Skeletal muscle tissue (tissue), 4 donors: ENCODE measurements around the gene SEMA3F. TPM values are rescaled to one million over a fixed set of nuclear protein-coding genes. Genes with fewer than 3 reads are reported as not detected.
"Not testable (repeated sequence)": the region's sequence is repeated elsewhere in the genome, so short reads cannot be mapped to it uniquely, and the experiment has no call there.

ENCODE experiments used
- H3K27ac ChIP-seq: one replicate; pipeline ENCODE4 v1.7.0; 2013; ENCODE audit warnings: mild to moderate bottlenecking, low read depth, low read length, inconsistent platforms
- H3K27me3 ChIP-seq, 3 donors: one replicate each; pipeline ENCODE4 v1.7.0; 2013; ENCODE audit warnings: low read length in 3 of 3; ENCODE audit not compliant: control insufficient read depth in 3 of 3, insufficient read depth in 3 of 3
- H3K36me3 ChIP-seq, 3 donors: one replicate each; pipeline ENCODE4 v1.7.0; 2013; ENCODE audit warnings: low read length in 3 of 3; ENCODE audit not compliant: control insufficient read depth in 3 of 3, insufficient read depth in 3 of 3
- H3K4me1 ChIP-seq, 3 donors: one replicate each; pipeline ENCODE4 v1.7.0; 2013; ENCODE audit warnings: low read length in 3 of 3, mild to moderate bottlenecking in 3 of 3; ENCODE audit not compliant: control insufficient read depth in 3 of 3, insufficient read depth in 3 of 3
- H3K4me3 ChIP-seq, 3 donors: one replicate each; pipeline ENCODE4 v1.7.0; 2013; ENCODE audit warnings: low read length in 3 of 3
- H3K9ac ChIP-seq, 3 donors: one replicate each; pipeline ENCODE4 v1.7.0; 2013; ENCODE audit warnings: low read length in 3 of 3, mild to moderate bottlenecking in 3 of 3, moderate library complexity in 2 of 3, low read depth in 1 of 3
- H3K9me3 ChIP-seq, 3 donors: one replicate each; pipeline ENCODE4 v1.7.0; 2013; ENCODE audit warnings: low read length in 3 of 3; ENCODE audit not compliant: control insufficient read depth in 3 of 3
- total RNA-seq: library from RNA; depleted of rRNA; stranded (reverse); fragments of >200 nt; gene quantifications from one replicate; pipeline ENCODE4 v1.2.3, GENCODE V29; 2014
- donor health status: Osteomylitis.

The SEMA3F gene
- total RNA-seq, 1 donor from 2014 or later: 2.1 TPM

GRCh38 chr3:50226888-50227389, 71.8 kb downstream of the SEMA3F start:
- no peaks in the 10 kb centered on the region for H3K27me3 ChIP-seq
- H3K36me3 ChIP-seq: no peaks in the 10 kb centered on the region
- no peak overlapping the region for H3K27ac ChIP-seq
- H3K9ac ChIP-seq: peak overlapping the region in 2 of 3 donors; percentile 52 to 94
- H3K4me3 ChIP-seq: peak overlapping the region; percentile 62 to 72 (median 68)
- no peaks in the 10 kb centered on the region for H3K9me3 ChIP-seq
- peaks cover 18 to 32% (median 19%) of the 10 kb centered on the region in 3 donors for H3K4me1 ChIP-seq

GRCh38 chr3:50227390-50228183, 72.5 kb downstream of the SEMA3F start:
- no peaks in the 10 kb centered on the region for H3K36me3 ChIP-seq
- peaks cover 16 to 29% (median 16%) of the 10 kb centered on the region in 3 donors for H3K4me1 ChIP-seq
- H3K9ac ChIP-seq: peak overlapping the region; percentile 78 to 94 (median 90)
- H3K4me3 ChIP-seq: peak overlapping the region; percentile 94 to 97 (median 95)
- no peaks in the 10 kb centered on the region for H3K27me3 ChIP-seq
- H3K9me3 ChIP-seq: no peaks in the 10 kb centered on the region
- peak overlapping the region; percentile 51 for H3K27ac ChIP-seq

- not testable (repeated sequence) for H3K27me3 ChIP-seq, H3K27ac ChIP-seq, H3K9me3 ChIP-seq, H3K36me3 ChIP-seq
- Histone ChIP-seq H3K9ac (peak overlapping the region; percentile 78 to 94 (median 90)), H3K4me1 (peaks cover 16 to 29% (median 16%) of the 10 kb centered on the region in 3 donors), H3K4me3 (peak overlapping the region; percentile 94 to 97 (median 95))
These were observed 73.2 kb downstream of the SEMA3F start for GRCh38 chr3:50228184-50228763.

GRCh38 chr3:50229490-50229889, 74.4 kb downstream of the SEMA3F start:
- Histone ChIP-seq H3K27me3 (no peaks in the 10 kb centered on the region), H3K9ac (no peak overlapping the region), H3K4me1 (peaks cover 16 to 29% (median 16%) of the 10 kb centered on the region in 3 donors), H3K4me3 (no peak overlapping the region), H3K27ac (no peak overlapping the region), H3K9me3 (no peaks in the 10 kb centered on the region), H3K36me3 (no peaks in the 10 kb centered on the region)

GRCh38 chr3:50230104-50230793, 75.1 kb downstream of the SEMA3F start:
- no peak overlapping the region for H3K27ac ChIP-seq
- no peak overlapping the region for H3K9ac ChIP-seq
- no peaks in the 10 kb centered on the region for H3K36me3 ChIP-seq
- H3K4me1 ChIP-seq: peaks cover 16 to 29% (median 22%) of the 10 kb centered on the region in 3 donors
- H3K27me3 ChIP-seq: no peaks in the 10 kb centered on the region
- no peak overlapping the region for H3K4me3 ChIP-seq
- H3K9me3 ChIP-seq: no peaks in the 10 kb centered on the region

- H3K36me3 ChIP-seq: no peaks in the 10 kb centered on the region
- H3K4me3 ChIP-seq: no peak overlapping the region
- peaks cover 15 to 26% (median 21%) of the 10 kb centered on the region in 3 donors for H3K4me1 ChIP-seq
- no peaks in the 10 kb centered on the region for H3K27me3 ChIP-seq
- no peak overlapping the region for H3K27ac ChIP-seq
- H3K9ac ChIP-seq: no peak overlapping the region
- no peaks in the 10 kb centered on the region for H3K9me3 ChIP-seq
These were observed 75.6 kb downstream of the SEMA3F start for GRCh38 chr3:50230794-50231125.

GRCh38 chr3:50231581-50231980, 76.5 kb downstream of the SEMA3F start:
- no peaks in the 10 kb centered on the region for H3K9me3 ChIP-seq
- H3K9ac ChIP-seq: no peak overlapping the region
- H3K4me3 ChIP-seq: no peak overlapping the region
- no peaks in the 10 kb centered on the region for H3K36me3 ChIP-seq
- H3K27ac ChIP-seq: no peak overlapping the region
- H3K4me1 ChIP-seq: peaks cover 13 to 25% (median 18%) of the 10 kb centered on the region in 3 donors
- no peaks in the 10 kb centered on the region for H3K27me3 ChIP-seq

GRCh38 chr3:50232303-50232702, 77.2 kb downstream of the SEMA3F start:
- Histone ChIP-seq H3K4me1 (peaks cover 16 to 26% (median 22%) of the 10 kb centered on the region in 3 donors), H3K4me3 (no peak overlapping the region)

GRCh38 chr3:50233176-50233575, 78.1 kb downstream of the SEMA3F start:
- no peak overlapping the region for H3K9ac ChIP-seq
- no peaks in the 10 kb centered on the region for H3K9me3 ChIP-seq
- no peaks in the 10 kb centered on the region for H3K36me3 ChIP-seq
- no peak overlapping the region for H3K27ac ChIP-seq
- no peaks in the 10 kb centered on the region for H3K27me3 ChIP-seq
- peaks cover 18 to 27% (median 25%) of the 10 kb centered on the region in 3 donors for H3K4me1 ChIP-seq
- no peak overlapping the region for H3K4me3 ChIP-seq

More at GRCh38 chr3:50232303-50232702, 77.2 kb downstream of the SEMA3F start:
- Histone ChIP-seq H3K27ac (no peak overlapping the region), H3K9me3 (no peaks in the 10 kb centered on the region), H3K36me3 (no peaks in the 10 kb centered on the region), H3K27me3 (no peaks in the 10 kb centered on the region), H3K9ac (no peak overlapping the region)
